ENCODE data around the gene DIRAS2. TPM values are rescaled to one million over a fixed set of nuclear protein-coding genes. Genes with fewer than 3 reads are reported as not detected.

The DIRAS2 gene
- total RNA-seq, 6 donors from 2014 or later: 0.14 to 0.34 TPM; not detected in 4

GRCh38 chr9:90611121-90611520, 31.5 kb downstream of the DIRAS2 start:
- ATAC-seq (ENCODE audit: low FRiP score in 2 of 2) (no peak), DNase-seq (no peak)
- no peaks in the 10 kb centered on the region for H3K4me1 ChIP-seq
- no peak overlapping the region for H3K27ac ChIP-seq
- no peak overlapping the region for H3K4me3 ChIP-seq
- TF ChIP-seq POLR2A (IDR thresholded peaks at IDR 0.05) (no peak), CTCF (IDR thresholded peaks at IDR 0.05) (no peak), EP300 (IDR thresholded peaks at IDR 0.05) (no peak), POLR2AphosphoS5 (IDR thresholded peaks at IDR 0.05) (no peak)
- no peaks in the 10 kb centered on the region for H3K27me3 ChIP-seq
- WGBS, 2 donors: 83 to 87% methylated on average over 7 of the region's 7 CpGs
- no peaks in the 10 kb centered on the region for H3K36me3 ChIP-seq
- no peaks in the 10 kb centered on the region for H3K9me3 ChIP-seq

GRCh38 chr9:90607701-90608516, 34.7 kb downstream of the DIRAS2 start:
- ATAC-seq (ENCODE audit: low FRiP score in 2 of 2) (no peak), DNase-seq (no peak)
- no peaks in the 10 kb centered on the region for H3K4me1 ChIP-seq
- WGBS, 2 donors: 60 to 61% methylated on average over 10 of the region's 10 CpGs
- no peak overlapping the region for H3K4me3 ChIP-seq
- TF ChIP-seq EP300 (IDR thresholded peaks at IDR 0.05): no peak
- TF ChIP-seq POLR2A (IDR thresholded peaks at IDR 0.05): no peak
- TF ChIP-seq POLR2AphosphoS5 (IDR thresholded peaks at IDR 0.05): no peak
- no peak for TF ChIP-seq CTCF (IDR thresholded peaks at IDR 0.05)
- H3K27ac ChIP-seq: no peak overlapping the region
- no peaks in the 10 kb centered on the region for H3K36me3 ChIP-seq
- H3K27me3 ChIP-seq: no peaks in the 10 kb centered on the region
- no peaks in the 10 kb centered on the region for H3K9me3 ChIP-seq

- H3K27me3 ChIP-seq: no peaks in the 10 kb centered on the region
- H3K4me3 ChIP-seq: no peak overlapping the region
- WGBS, 2 donors: 50 to 71% methylated on average over 1 of the region's 1 CpG
- no peak for ATAC-seq (ENCODE audit: low FRiP score in 2 of 2)
- no peaks in the 10 kb centered on the region for H3K36me3 ChIP-seq
- H3K27ac ChIP-seq: no peak overlapping the region
- TF ChIP-seq CTCF (IDR thresholded peaks at IDR 0.05) (no peak), POLR2AphosphoS5 (IDR thresholded peaks at IDR 0.05) (no peak), POLR2A (IDR thresholded peaks at IDR 0.05) (no peak), EP300 (IDR thresholded peaks at IDR 0.05) (no peak)
- no peaks in the 10 kb centered on the region for H3K4me1 ChIP-seq
- H3K9me3 ChIP-seq: no peaks in the 10 kb centered on the region
- DNase-seq: no peak
These were observed 42.6 kb downstream of the DIRAS2 start for GRCh38 chr9:90600029-90600428.

GRCh38 chr9:90598191-90598590, 44.4 kb downstream of the DIRAS2 start:
- Histone ChIP-seq H3K36me3 (no peaks in the 10 kb centered on the region), H3K27ac (no peak overlapping the region), H3K9me3 (no peaks in the 10 kb centered on the region), H3K4me3 (no peak overlapping the region), H3K4me1 (no peaks in the 10 kb centered on the region), H3K27me3 (peaks cover 0 to 4% (median 0%) of the 10 kb centered on the region in 4 donors)
- TF ChIP-seq EP300 (IDR thresholded peaks at IDR 0.05): no peak
- no peak for TF ChIP-seq POLR2AphosphoS5 (IDR thresholded peaks at IDR 0.05)
- no peak for TF ChIP-seq POLR2A (IDR thresholded peaks at IDR 0.05)
- TF ChIP-seq CTCF (IDR thresholded peaks at IDR 0.05): no peak
- ATAC-seq (ENCODE audit: low FRiP score in 2 of 2) (no peak), DNase-seq (no peak)
- WGBS, 2 donors: 94 to 96% methylated on average over 5 of the region's 5 CpGs

- TF ChIP-seq EP300 (IDR thresholded peaks at IDR 0.05) (no peak), CTCF (IDR thresholded peaks at IDR 0.05) (no peak)
- whole genome bisulfite sequencing, 2 donors: 64 to 85% methylated on average over 2 of the region's 2 CpGs
- Histone ChIP-seq H3K4me3 (no peak overlapping the region), H3K36me3 (no peaks in the 10 kb centered on the region), H3K27ac (no peak overlapping the region), H3K27me3 (peaks cover 0 to 4% (median 0%) of the 10 kb centered on the region in 4 donors), H3K4me1 (no peaks in the 10 kb centered on the region), H3K9me3 (no peaks in the 10 kb centered on the region)
- DNase-seq (no peak), ATAC-seq (ENCODE audit: low FRiP score in 2 of 2) (no peak)
These were observed 49.0 kb downstream of the DIRAS2 start for GRCh38 chr9:90593646-90594045.

Measured in upper lobe of left lung (tissue), 6 donors.